Effector memory CD4-positive, alpha-beta T cell (primary cell): ENCODE data around the gene PDCL2.

Source experiments
- DNase-seq, 3 donors: peaks; one replicate each; pipeline ENCODE4 v3.0.0-alpha.2; 2020
- H3K27ac ChIP-seq: 2 replicates; pipeline ENCODE4 v1.7.0; 2013; ENCODE audit warnings: mild to moderate bottlenecking, low read length, moderate library complexity; ENCODE audit not compliant: insufficient read depth, poor library complexity, severe bottlenecking
- H3K27me3 ChIP-seq: replicated peaks from 2 replicates; pipeline ENCODE4 v1.7.0; 2013; ENCODE audit warnings: mild to moderate bottlenecking, low read length; ENCODE audit not compliant: insufficient read depth, control insufficient read depth, poor library complexity, severe bottlenecking
- H3K36me3 ChIP-seq: 2 replicates; pipeline ENCODE4 v1.7.0; 2013; ENCODE audit warnings: mild to moderate bottlenecking, low read length, moderate library complexity; ENCODE audit not compliant: control insufficient read depth, insufficient read depth
- H3K4me1 ChIP-seq: 2 replicates; pipeline ENCODE4 v1.7.0; 2013; ENCODE audit warnings: low read length, mild to moderate bottlenecking; ENCODE audit not compliant: control insufficient read depth, insufficient read depth, poor library complexity, severe bottlenecking
- H3K4me3 ChIP-seq: 2 replicates; pipeline ENCODE4 v1.7.0; 2013; ENCODE audit warnings: low read length, low read depth, mild to moderate bottlenecking; ENCODE audit not compliant: insufficient read depth, poor library complexity, severe bottlenecking
- H3K9me3 ChIP-seq: 2 replicates; pipeline ENCODE4 v1.7.0; 2013; ENCODE audit warnings: mild to moderate bottlenecking, low read length, moderate library complexity; ENCODE audit not compliant: control insufficient read depth

Gene PDCL2

DNA sequence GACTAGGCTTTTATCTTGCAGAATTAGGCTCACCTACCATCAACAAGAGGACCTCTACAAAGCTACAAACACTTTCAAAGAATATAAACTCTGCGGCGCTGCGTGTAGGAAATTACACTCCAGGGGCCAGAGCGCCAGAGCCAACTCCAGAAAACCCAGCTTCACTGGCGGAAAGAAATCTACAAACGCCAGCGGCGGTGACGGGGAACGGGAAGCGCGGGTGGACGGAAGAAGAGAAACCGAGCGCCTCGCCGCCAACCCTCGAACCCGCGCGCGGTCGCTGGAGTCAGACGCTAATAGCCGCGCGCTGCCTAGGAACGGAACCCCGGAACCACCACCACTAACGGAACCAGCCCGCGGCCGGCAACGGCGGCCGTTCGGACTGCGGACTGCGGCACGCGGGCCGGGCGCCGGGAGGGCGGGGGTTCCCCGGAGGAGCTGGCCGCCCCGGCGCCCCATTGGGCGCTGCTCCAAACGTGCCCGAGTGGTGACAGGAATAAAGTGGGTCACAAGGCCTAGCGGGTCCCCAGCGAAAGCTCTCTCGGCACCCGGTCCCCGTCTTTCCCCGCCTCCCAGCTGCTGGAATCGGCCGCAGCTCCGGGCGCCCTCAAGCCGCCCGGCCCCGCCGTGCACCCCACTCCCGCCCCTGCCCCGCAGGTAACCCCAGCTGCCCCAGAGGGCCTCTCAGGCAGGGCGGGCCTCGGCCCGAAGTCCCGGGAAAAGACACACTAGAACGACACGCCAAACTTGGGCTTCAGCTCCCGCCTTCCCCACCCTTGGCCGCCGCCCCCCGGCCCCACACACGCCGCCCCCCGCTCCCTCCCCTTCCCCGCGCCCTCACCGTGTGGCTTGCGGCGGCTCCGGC, 46.2 kb downstream of the PDCL2 start:
- H3K4me1 ChIP-seq, result peaks cover 10% of the 10 kb centered on the region
- peak overlapping the region; percentile 90 for H3K4me3 ChIP-seq
- no peaks in the 10 kb centered on the region for H3K27me3 ChIP-seq
- H3K36me3 ChIP-seq, result no peaks in the 10 kb centered on the region
- H3K9me3 ChIP-seq, result no peaks in the 10 kb centered on the region
- H3K27ac ChIP-seq, result peak overlapping the region; percentile 85
- DNase-seq, result peak; percentile 59 to 67 (median 62)

- H3K4me3 ChIP-seq, result peak overlapping the region; percentile 90
- no peaks in the 10 kb centered on the region for H3K36me3 ChIP-seq
- H3K9me3 ChIP-seq, result no peaks in the 10 kb centered on the region
- peak overlapping the region; percentile 85 for H3K27ac ChIP-seq
- H3K27me3 ChIP-seq, result no peaks in the 10 kb centered on the region
- H3K4me1 ChIP-seq, result peaks cover 10% of the 10 kb centered on the region
- no peak for DNase-seq
Observed at GRCh38 chr4:55545151-55545550, 46.9 kb downstream of the PDCL2 start.

- H3K9me3 ChIP-seq, result no peaks in the 10 kb centered on the region
- no peak for DNase-seq
- H3K36me3 ChIP-seq, result no peaks in the 10 kb centered on the region
- no peaks in the 10 kb centered on the region for H3K27me3 ChIP-seq
- H3K27ac ChIP-seq, result no peak overlapping the region
- H3K4me1 ChIP-seq, result peaks cover 16% of the 10 kb centered on the region
- H3K4me3 ChIP-seq, result no peak overlapping the region
Observed at GRCh38 chr4:55543858-55544257, 48.2 kb downstream of the PDCL2 start.

DNA sequence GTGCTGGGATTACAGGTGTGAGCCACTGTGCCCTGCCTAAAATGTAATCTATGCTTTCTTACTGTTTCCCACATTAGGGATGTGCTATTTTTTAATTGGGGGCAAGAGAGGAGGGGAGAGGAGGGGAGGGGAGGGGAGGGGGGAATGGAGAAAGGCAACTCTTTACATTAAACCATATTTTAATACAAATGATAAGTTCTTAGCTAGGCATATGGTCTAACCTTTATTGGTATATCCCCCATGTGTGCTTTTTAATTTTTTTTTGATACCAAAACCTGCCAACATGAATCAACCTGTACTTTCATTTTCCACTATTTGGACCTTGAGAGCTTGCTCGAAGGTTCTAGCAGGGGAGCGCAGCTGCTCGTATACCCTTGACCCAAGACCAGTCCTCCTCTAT, 51.8 kb downstream of the PDCL2 start:
- DNase-seq, result no peak
- Histone ChIP-seq H3K27me3 (no peaks in the 10 kb centered on the region), H3K4me1 (peaks cover 19% of the 10 kb centered on the region), H3K9me3 (no peaks in the 10 kb centered on the region), H3K36me3 (no peaks in the 10 kb centered on the region), H3K4me3 (no peak overlapping the region), H3K27ac (no peak overlapping the region)

DNA sequence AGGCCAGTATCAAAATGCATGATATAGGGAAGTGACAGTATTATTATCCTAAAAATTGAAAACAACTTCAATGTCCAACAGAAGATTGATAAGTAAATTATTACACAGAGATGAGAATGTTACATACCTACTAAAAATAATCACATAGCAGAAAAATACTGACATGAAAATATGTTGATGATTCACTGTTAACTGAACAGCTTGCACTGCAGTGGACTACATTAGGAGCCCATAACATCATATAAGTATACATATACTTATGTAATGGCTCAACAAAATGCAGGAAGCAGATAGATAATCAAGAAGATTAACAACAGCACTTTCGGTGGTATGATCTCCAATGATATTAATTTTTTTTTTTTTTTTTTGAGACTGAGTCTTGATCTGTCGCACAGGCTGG, 52.4 kb downstream of the PDCL2 start:
- no peaks in the 10 kb centered on the region for H3K27me3 ChIP-seq
- peaks cover 19% of the 10 kb centered on the region for H3K4me1 ChIP-seq
- H3K4me3 ChIP-seq, result no peak overlapping the region
- H3K36me3 ChIP-seq, result no peaks in the 10 kb centered on the region
- H3K9me3 ChIP-seq, result no peaks in the 10 kb centered on the region
- DNase-seq, result no peak
- no peak overlapping the region for H3K27ac ChIP-seq

DNA sequence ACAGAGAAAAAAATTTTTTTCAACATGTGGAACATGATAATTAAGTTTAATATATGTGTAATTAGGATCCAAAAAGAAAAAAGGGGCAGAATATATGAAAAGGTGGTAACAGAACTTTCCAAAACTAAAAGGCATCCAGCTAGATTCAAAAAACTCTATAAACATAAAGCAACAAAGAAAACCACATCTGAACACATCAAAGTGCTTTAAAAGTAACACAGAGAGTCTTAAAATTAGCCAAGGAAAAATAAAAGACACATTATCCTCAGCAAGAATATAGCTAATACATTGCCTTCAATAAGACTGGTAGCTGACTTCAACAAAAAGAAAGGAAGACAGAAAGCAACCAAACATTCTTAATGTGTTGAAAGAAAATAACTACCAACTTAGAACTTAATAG, 53.5 kb downstream of the PDCL2 start:
- no peak overlapping the region for H3K27ac ChIP-seq
- H3K9me3 ChIP-seq, result no peaks in the 10 kb centered on the region
- no peak for DNase-seq
- H3K4me3 ChIP-seq, result no peak overlapping the region
- no peaks in the 10 kb centered on the region for H3K36me3 ChIP-seq
- H3K27me3 ChIP-seq, result no peaks in the 10 kb centered on the region
- peaks cover 14% of the 10 kb centered on the region for H3K4me1 ChIP-seq

DNA sequence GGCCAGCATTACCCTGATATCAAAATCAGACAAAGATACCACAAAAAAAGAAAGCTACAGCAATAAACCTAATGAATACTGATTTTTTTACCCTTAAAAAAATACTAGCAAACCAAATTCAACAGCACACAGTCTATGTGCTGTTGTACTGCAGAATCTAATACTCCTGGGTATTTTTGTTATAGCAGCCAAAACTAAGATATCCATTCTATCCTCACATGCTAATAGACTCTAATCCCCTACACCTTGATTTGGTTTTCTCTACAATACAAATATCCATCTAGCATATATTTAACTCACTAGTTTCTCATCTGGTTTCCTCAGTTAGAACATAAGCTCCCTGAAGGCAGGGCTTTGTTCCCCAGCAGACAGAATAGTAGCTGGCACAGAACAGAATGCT, 57.7 kb downstream of the PDCL2 start:
- H3K4me3 ChIP-seq, result no peak overlapping the region
- no peaks in the 10 kb centered on the region for H3K36me3 ChIP-seq
- no peaks in the 10 kb centered on the region for H3K27me3 ChIP-seq
- no peak overlapping the region for H3K27ac ChIP-seq
- no peaks in the 10 kb centered on the region for H3K9me3 ChIP-seq
- peaks cover 12% of the 10 kb centered on the region for H3K4me1 ChIP-seq
- DNase-seq, result no peak

DNA sequence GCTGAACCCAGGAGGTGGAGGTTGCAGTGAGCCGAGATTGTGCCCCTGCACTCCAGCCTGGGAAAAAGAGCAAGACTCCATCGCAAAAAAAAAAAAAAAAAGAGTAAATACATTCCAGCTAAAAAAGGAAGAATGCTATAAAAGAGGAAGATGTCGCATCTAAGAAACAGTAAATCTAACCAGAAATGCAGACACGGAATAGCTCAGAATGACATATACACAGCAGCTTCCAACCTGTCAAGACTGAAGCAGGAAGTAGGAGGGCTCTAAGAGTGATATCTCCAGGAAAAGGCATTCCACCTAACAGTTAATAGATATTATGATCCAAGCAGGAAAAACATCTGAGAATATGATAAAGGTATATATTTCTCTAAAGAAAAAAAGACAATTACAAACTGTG, 61.4 kb downstream of the PDCL2 start:
- Histone ChIP-seq H3K4me3 (no peak overlapping the region), H3K4me1 (no peaks in the 10 kb centered on the region), H3K36me3 (no peaks in the 10 kb centered on the region), H3K9me3 (no peaks in the 10 kb centered on the region), H3K27ac (no peak overlapping the region), H3K27me3 (no peaks in the 10 kb centered on the region)
- DNase-seq, result no peak

GRCh38 chr4:55530167-55530566, 61.9 kb downstream of the PDCL2 start:
- H3K36me3 ChIP-seq, result no peaks in the 10 kb centered on the region
- no peak overlapping the region for H3K27ac ChIP-seq
- H3K9me3 ChIP-seq, result no peaks in the 10 kb centered on the region
- no peak for DNase-seq
- no peaks in the 10 kb centered on the region for H3K27me3 ChIP-seq
- H3K4me1 ChIP-seq, result no peaks in the 10 kb centered on the region
- no peak overlapping the region for H3K4me3 ChIP-seq

DNA sequence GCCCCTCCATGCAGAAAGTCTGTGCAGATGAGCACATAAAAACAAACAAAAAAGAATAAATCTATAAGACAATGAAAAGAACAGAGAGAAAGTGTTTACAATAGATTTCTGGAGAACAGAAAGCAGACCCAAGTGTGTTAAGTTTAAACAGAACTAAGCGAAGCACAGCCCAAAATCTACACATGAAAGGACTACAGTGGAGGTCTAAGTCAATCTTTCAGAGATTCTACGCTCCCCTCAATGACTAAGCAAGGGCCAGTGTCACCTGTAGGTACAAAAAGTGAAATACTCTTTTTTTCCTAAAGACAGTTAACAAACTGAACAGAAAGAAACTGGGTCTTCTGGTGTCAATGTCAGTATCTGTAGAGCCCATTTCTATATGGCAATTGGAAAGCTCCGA, 63.6 kb downstream of the PDCL2 start:
- no peaks in the 10 kb centered on the region for H3K27me3 ChIP-seq
- no peaks in the 10 kb centered on the region for H3K36me3 ChIP-seq
- no peaks in the 10 kb centered on the region for H3K4me1 ChIP-seq
- H3K27ac ChIP-seq, result no peak overlapping the region
- no peak overlapping the region for H3K4me3 ChIP-seq
- H3K9me3 ChIP-seq, result no peaks in the 10 kb centered on the region
- no peak for DNase-seq
